Esophagus squamous epithelium (tissue), 5 donors: ENCODE measurements around the gene LAMC3. TPM values are rescaled to one million over a fixed set of nuclear protein-coding genes. Genes with fewer than 3 reads are reported as not detected.

Experiments
- DNase-seq: peaks from one replicate; lab custom pipeline; 2025; lab: John Stamatoyannopoulos, UW
- H3K27ac ChIP-seq, 4 donors: fragments of 200-600 bp; sonication (generic); one replicate each; pipeline ENCODE4 v1.5.1; 2016 to 2019; ENCODE audit warnings: mild to moderate bottlenecking in 1 of 4
- H3K27me3 ChIP-seq, 4 donors: fragments of 200-600 bp; sonication (generic); 1 replicate in 3 of 4; 2 replicates in 1 of 4; pipeline versions ENCODE4 v1.5.1 to v1.6.0; 2017 to 2021; ENCODE audit warnings: antibody characterized with exemption in 1 of 4
- H3K36me3 ChIP-seq, 3 donors: fragments of 200-600 bp; sonication (generic); one replicate each; pipeline ENCODE4 v1.5.1; 2016 to 2019
- H3K4me1 ChIP-seq, 3 donors: fragments of 200-600 bp; sonication (generic); one replicate each; pipeline ENCODE4 v1.5.1; 2017 to 2019
- H3K4me3 ChIP-seq, 4 donors: fragments of 200-600 bp; sonication (generic); 1 replicate in 3 of 4; 2 replicates in 1 of 4; pipeline ENCODE4 v1.5.1; 2016 to 2019; ENCODE audit warnings: mild to moderate bottlenecking in 2 of 4, moderate library complexity in 1 of 4
- H3K9me3 ChIP-seq, 3 donors: fragments of 200-600 bp; sonication (generic); one replicate each; pipeline ENCODE4 v1.5.1; 2016 to 2019
- POLR2A ChIP-seq, 4 donors: fragments of 450-650 bp; IDR thresholded peaks; one replicate each; pipeline ENCODE4 v1.6.1; 2017; ENCODE audit warnings: antibody characterized with exemption in 4 of 4, mild to moderate bottlenecking in 4 of 4, moderate library complexity in 3 of 4
- WGBS, 2 donors: methylation state at CpG; one replicate each; pipeline ENCODE4 v1.1.5; 2018; 5-methylcytosine and 5-hydroxymethylcytosine counted together
- intact Hi-C: fragments of 100-400 bp; cut with DNase I; formaldehyde crosslinking; loops from one replicate; pipeline ENCODE4 v1.15.0; 2022
- total RNA-seq, 4 donors: library from RNA; depleted of rRNA; stranded (reverse); fragments of >200 nt; gene quantifications; one replicate each; pipeline ENCODE4 v1.1.0, GENCODE V29; 2016
- TF ChIP-seq, protein P1 (sequence below), 6 experiments: fragments of 450-650 bp in 4 of 6; fragments of 200-600 bp in 2 of 6; sonication (generic) in 2 of 6; IDR thresholded peaks; one replicate each; pipeline ENCODE4 v1.5.1; 2016 to 2019; ENCODE audit warnings: antibody characterized with exemption in 6 of 6, mild to moderate bottlenecking in 4 of 6, moderate library complexity in 4 of 6
- donor health status: DM: yes; HTN: yes; CAD: no.

The LAMC3 gene
- total RNA-seq, 4 donors from 2014 or later, result 0.53 to 4.6 (median 2.7) TPM

GRCh38 chr9:130962418-130963316 lies 46.3 kb upstream of the LAMC3 start:
- DNase-seq, result peak; percentile 18
- peak overlapping the region in 1 of 4 donors; percentile 1 for H3K4me3 ChIP-seq
- no peaks in the 10 kb centered on the region for H3K9me3 ChIP-seq
- WGBS, 2 donors, result 33 to 55% methylated on average over 4 to 17 of the region's 22 CpGs
- no peaks in the 10 kb centered on the region for H3K36me3 ChIP-seq
- TF ChIP-seq POLR2A (IDR thresholded peaks at IDR 0.05), result no peak
- TF ChIP-seq, protein P1, sequence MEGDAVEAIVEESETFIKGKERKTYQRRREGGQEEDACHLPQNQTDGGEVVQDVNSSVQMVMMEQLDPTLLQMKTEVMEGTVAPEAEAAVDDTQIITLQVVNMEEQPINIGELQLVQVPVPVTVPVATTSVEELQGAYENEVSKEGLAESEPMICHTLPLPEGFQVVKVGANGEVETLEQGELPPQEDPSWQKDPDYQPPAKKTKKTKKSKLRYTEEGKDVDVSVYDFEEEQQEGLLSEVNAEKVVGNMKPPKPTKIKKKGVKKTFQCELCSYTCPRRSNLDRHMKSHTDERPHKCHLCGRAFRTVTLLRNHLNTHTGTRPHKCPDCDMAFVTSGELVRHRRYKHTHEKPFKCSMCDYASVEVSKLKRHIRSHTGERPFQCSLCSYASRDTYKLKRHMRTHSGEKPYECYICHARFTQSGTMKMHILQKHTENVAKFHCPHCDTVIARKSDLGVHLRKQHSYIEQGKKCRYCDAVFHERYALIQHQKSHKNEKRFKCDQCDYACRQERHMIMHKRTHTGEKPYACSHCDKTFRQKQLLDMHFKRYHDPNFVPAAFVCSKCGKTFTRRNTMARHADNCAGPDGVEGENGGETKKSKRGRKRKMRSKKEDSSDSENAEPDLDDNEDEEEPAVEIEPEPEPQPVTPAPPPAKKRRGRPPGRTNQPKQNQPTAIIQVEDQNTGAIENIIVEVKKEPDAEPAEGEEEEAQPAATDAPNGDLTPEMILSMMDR (IDR thresholded peaks at IDR 0.05), result no peak
- intact Hi-C loops, result no loop called here
- peaks cover 0 to 8% (median 0%) of the 10 kb centered on the region in 4 donors for H3K27me3 ChIP-seq
- H3K27ac ChIP-seq, result no peak overlapping the region
- H3K4me1 ChIP-seq, result peaks cover 0 to 12% (median 11%) of the 10 kb centered on the region in 3 donors

DNA sequence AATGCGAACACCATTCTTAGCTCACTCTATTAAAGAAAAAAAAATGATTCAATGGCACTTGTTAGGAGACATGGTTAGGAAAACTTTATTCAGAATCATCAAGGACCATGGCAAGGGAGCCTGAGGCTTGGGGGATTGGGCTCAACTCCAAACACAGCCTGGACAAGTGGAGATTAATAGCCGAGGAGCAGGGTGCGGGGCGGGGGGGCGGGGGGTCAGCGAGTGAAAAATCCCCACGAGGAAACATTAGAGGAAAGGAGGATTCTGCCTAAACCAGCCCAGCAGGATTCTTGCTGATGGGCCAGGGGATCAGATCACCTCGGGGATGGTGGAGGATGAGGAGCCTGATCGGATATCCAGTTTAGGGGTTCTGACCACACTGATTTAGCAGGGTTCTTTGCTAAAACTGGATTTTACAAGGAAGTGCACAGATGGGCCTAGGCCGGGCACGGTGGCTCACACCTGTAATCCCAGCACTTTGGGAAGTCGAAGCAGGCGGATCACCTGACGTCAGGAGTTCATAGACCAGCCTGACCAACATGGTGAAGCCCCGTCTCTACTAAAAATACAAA lies 45.6 kb upstream of the LAMC3 start:
- H3K36me3 ChIP-seq, result no peaks in the 10 kb centered on the region
- H3K4me1 ChIP-seq, result peaks cover 0 to 12% (median 11%) of the 10 kb centered on the region in 3 donors
- no peak overlapping the region for H3K4me3 ChIP-seq
- no peak for DNase-seq
- no peaks in the 10 kb centered on the region for H3K9me3 ChIP-seq
- TF ChIP-seq, protein P1 (IDR thresholded peaks at IDR 0.05), result no peak
- TF ChIP-seq POLR2A (IDR thresholded peaks at IDR 0.05), result no peak
- peaks cover 0 to 8% (median 0%) of the 10 kb centered on the region in 4 donors for H3K27me3 ChIP-seq
- no peak overlapping the region for H3K27ac ChIP-seq
- 66 to 77% methylated on average over 11 to 12 of the region's 15 CpGs for WGBS, 2 donors
- intact Hi-C loops, result no loop called here

DNA sequence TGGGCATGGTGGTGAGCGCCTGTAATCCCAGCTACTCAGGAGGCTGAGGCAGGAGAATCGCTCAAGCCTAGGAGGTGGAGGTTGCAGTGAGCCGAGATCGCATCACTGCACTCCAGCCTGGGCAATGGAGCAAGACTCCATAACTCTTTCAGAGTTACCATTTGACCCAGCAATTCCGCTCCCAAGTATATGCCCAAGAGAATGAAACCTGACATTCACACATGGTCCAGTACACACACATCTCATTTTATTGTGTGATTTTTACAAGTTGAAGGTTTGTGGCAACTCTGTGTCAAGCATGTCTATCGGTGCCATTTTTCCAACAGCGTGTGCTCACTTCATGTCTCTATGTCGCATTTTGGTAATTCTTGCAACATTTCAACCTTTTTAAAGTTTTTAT lies 45.1 kb upstream of the LAMC3 start:
- Histone ChIP-seq H3K27ac (no peak overlapping the region), H3K36me3 (no peaks in the 10 kb centered on the region), H3K4me3 (no peak overlapping the region), H3K4me1 (peaks cover 0 to 12% (median 11%) of the 10 kb centered on the region in 3 donors), H3K9me3 (no peaks in the 10 kb centered on the region), H3K27me3 (peaks cover 0 to 8% (median 0%) of the 10 kb centered on the region in 4 donors)
- intact Hi-C loops, result no loop called here
- no peak for DNase-seq
- WGBS, 2 donors, result 95 to 97% methylated on average over 8 of the region's 8 CpGs
- no peak for TF ChIP-seq POLR2A (IDR thresholded peaks at IDR 0.05)
- TF ChIP-seq, protein P1 (IDR thresholded peaks at IDR 0.05), result no peak

DNA sequence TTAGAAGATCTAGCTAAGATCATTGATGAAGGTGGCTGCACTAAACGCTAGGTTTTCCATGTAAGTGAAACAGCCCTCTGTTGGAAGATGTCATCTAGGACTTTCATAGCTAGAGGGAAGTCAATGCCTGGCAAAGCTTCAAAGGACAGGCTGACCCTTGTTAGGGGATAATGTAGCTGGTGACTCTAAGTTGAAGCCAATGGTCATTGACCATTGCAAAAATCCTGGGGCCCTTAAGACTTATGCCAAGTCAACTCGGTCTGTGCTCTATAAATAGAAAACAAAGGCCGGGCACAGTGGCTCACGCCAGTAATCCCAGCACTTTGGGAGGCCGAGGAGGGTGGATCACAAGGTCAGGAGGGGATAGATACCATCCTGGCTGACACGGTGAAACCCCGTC lies 43.3 kb upstream of the LAMC3 start:
- 73 to 74% methylated on average over 5 to 7 of the region's 7 CpGs for WGBS, 2 donors
- peaks cover 0 to 12% (median 11%) of the 10 kb centered on the region in 3 donors for H3K4me1 ChIP-seq
- H3K9me3 ChIP-seq, result no peaks in the 10 kb centered on the region
- no peaks in the 10 kb centered on the region for H3K36me3 ChIP-seq
- peaks cover 0 to 8% (median 0%) of the 10 kb centered on the region in 4 donors for H3K27me3 ChIP-seq
- no peak for TF ChIP-seq POLR2A (IDR thresholded peaks at IDR 0.05)
- TF ChIP-seq, protein P1 (IDR thresholded peaks at IDR 0.05), result no peak
- H3K27ac ChIP-seq, result no peak overlapping the region
- no peak overlapping the region for H3K4me3 ChIP-seq
- no peak for DNase-seq
- intact Hi-C loops, result no loop called here

GRCh38 chr9:130970052-130970451 lies 38.9 kb upstream of the LAMC3 start:
- 69% methylated on average over 7 to 12 of the region's 12 CpGs for WGBS, 2 donors
- H3K4me1 ChIP-seq, result no peaks in the 10 kb centered on the region
- H3K27ac ChIP-seq, result no peak overlapping the region
- intact Hi-C loops, result no loop called here
- H3K36me3 ChIP-seq, result no peaks in the 10 kb centered on the region
- DNase-seq, result no peak
- H3K9me3 ChIP-seq, result no peaks in the 10 kb centered on the region
- peaks cover 0 to 42% (median 0%) of the 10 kb centered on the region in 4 donors for H3K27me3 ChIP-seq
- H3K4me3 ChIP-seq, result no peak overlapping the region
- no peak for TF ChIP-seq POLR2A (IDR thresholded peaks at IDR 0.05)
- TF ChIP-seq, protein P1 (IDR thresholded peaks at IDR 0.05), result no peak
